Smooth muscle cell (in vitro differentiated cells): Measurements from ENCODE around the gene SERPINB5. TPM values are rescaled to one million over a fixed set of nuclear protein-coding genes. Genes with fewer than 3 reads are reported as not detected.
A peak's percentile ranks its signal among the peaks of the same experiment; 100 is the strongest.

ENCODE experiments used
- DNase-seq: peaks from one replicate; lab custom pipeline; 2025; ENCODE audit not compliant: unreplicated experiment; lab: John Stamatoyannopoulos, UW
- H2AFZ ChIP-seq: fragments of 200-600 bp; sonication (generic); 2 replicates; pipeline ENCODE4 v1.6.0; 2016; ENCODE audit warnings: antibody characterized with exemption, low read depth, mild to moderate bottlenecking
- H3F3A ChIP-seq: fragments of 200-600 bp; sonication (generic); 2 replicates; pipeline ENCODE4 v1.6.0; 2017; ENCODE audit warnings: antibody characterized with exemption, low read depth
- H3K27ac ChIP-seq: fragments of 200-600 bp; sonication (generic); 2 replicates; pipeline ENCODE4 v1.5.1; 2016; ENCODE audit warnings: low read depth, mild to moderate bottlenecking
- H3K27me3 ChIP-seq: fragments of 200-600 bp; sonication (generic); 2 replicates; pipeline ENCODE4 v1.6.1; 2016; ENCODE audit warnings: low read depth, mild to moderate bottlenecking
- H3K36me3 ChIP-seq: fragments of 200-600 bp; sonication (generic); 2 replicates; pipeline ENCODE4 v1.5.1; 2016; ENCODE audit warnings: low read depth
- H3K4me1 ChIP-seq: fragments of 200-600 bp; sonication (generic); 2 replicates; pipeline ENCODE4 v1.5.1; 2016; ENCODE audit warnings: low read depth
- H3K4me2 ChIP-seq: fragments of 200-600 bp; sonication (generic); 2 replicates; pipeline ENCODE4 v1.6.0; 2016; ENCODE audit warnings: mild to moderate bottlenecking
- H3K4me3 ChIP-seq: fragments of 200-600 bp; sonication (generic); 2 replicates; pipeline ENCODE4 v1.5.1; 2016; ENCODE audit warnings: mild to moderate bottlenecking
- H3K79me2 ChIP-seq: fragments of 200-600 bp; sonication (generic); 2 replicates; pipeline ENCODE4 v1.6.0; 2016; ENCODE audit warnings: low read depth, mild to moderate bottlenecking
- H3K9ac ChIP-seq: fragments of 200-600 bp; sonication (generic); 2 replicates; pipeline ENCODE4 v1.6.0; 2016; ENCODE audit warnings: low read depth
- H3K9me3 ChIP-seq: fragments of 200-600 bp; sonication (generic); replicated peaks from 2 replicates; pipeline ENCODE4 v1.5.1; 2016; ENCODE audit warnings: low read depth
- H4K20me1 ChIP-seq: fragments of 200-600 bp; sonication (generic); 2 replicates; pipeline ENCODE4 v1.6.0; 2016; ENCODE audit warnings: low read depth
- CTCF ChIP-seq: fragments of 200-600 bp; sonication (generic); IDR thresholded peaks from 2 replicates; pipeline ENCODE4 v1.5.1; 2017; ENCODE audit warnings: borderline replicate concordance, mild to moderate bottlenecking, antibody characterized with exemption; ENCODE audit not compliant: insufficient read depth, poor library complexity, severe bottlenecking
- WGBS: methylation state at CpG from one replicate; pipeline ENCODE4 v1.1.7; 2016; ENCODE audit warnings: low lambda C conversion rate; 5-methylcytosine and 5-hydroxymethylcytosine counted together
- polyA plus RNA-seq: library from polyadenylated mRNA; unstranded; fragments of >200 nt; fragmentation: Nextera tagmentation; extraction: Ambion mirVana; gene quantifications from 2 replicates; pipeline ENCODE4 v1.2.1, GENCODE V29; 2016
- total RNA-seq: library from RNA; depleted of rRNA; stranded (reverse); fragments of >200 nt; gene quantifications from 2 replicates; pipeline ENCODE4 v1.2.3, GENCODE V29; 2014

Gene SERPINB5
- total and polyA plus RNA-seq, 2 experiments from 2014 or later: 7.6 to 26.8 TPM

DNA sequence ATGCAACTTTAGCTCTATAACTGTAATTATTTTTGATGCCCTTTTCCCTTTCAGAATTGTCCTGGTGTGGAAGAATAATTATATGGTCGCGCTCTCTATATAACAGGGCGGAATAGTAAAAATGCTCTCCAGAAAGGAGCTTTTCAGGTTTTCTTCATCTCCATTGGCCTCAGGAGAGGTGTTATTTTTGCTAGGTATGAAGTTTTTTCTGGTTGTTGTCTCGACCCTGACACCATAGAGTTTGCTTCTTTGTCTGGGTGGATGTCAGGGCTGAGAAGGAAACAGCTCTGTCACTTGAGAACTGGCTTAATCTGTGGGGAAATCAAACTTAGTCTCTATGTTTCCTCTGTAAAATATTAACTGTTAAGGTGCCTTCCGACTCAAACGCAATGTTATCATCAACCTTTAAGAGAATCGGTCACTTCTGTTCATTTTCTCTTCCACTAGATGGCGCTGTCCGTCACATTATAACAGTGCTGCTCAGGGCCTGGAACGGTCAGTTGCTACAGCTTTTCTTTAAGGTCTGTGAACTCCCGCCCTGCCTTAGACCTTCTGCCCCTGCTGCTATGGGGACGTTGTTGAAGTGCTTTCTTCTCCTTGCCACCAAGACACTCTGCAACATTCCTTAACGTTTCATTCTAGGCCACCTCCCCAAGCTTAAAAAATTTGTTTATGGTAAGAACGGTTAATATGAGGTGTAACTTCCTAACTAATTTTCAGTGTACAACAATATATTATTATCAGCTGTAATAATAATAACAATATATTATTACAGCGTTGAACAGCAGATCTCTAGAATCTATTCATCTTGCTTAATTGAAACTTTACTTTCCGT is 41.6 kb downstream of the SERPINB5 start:
- peak overlapping the region; percentile 70 for H2AFZ ChIP-seq
- H3K36me3 ChIP-seq: no peaks in the 10 kb centered on the region
- H3K79me2 ChIP-seq: no peaks in the 10 kb centered on the region
- WGBS: 35% methylated on average over 16 of the region's 16 CpGs
- peak overlapping the region; percentile 6 for H3K4me2 ChIP-seq
- no peaks in the 10 kb centered on the region for H3F3A ChIP-seq
- H3K9ac ChIP-seq: no peak overlapping the region
- H3K27ac ChIP-seq: no peak overlapping the region
- no peak overlapping the region for H3K4me3 ChIP-seq
- no peak for DNase-seq
- no peaks in the 10 kb centered on the region for H3K27me3 ChIP-seq
- TF ChIP-seq CTCF: peak; percentile 80
- no peaks in the 10 kb centered on the region for H3K9me3 ChIP-seq
- no peaks in the 10 kb centered on the region for H4K20me1 ChIP-seq
- H3K4me1 ChIP-seq: no peaks in the 10 kb centered on the region

GRCh38 chr18:63520053-63520685 is 43.4 kb downstream of the SERPINB5 start:
- peak overlapping the region; percentile 23 for H3K27ac ChIP-seq
- H3K27me3 ChIP-seq: peaks cover 3% of the 10 kb centered on the region
- H3F3A ChIP-seq: no peaks in the 10 kb centered on the region
- H3K4me3 ChIP-seq: no peak overlapping the region
- no peak overlapping the region for H2AFZ ChIP-seq
- no peak overlapping the region for H3K9ac ChIP-seq
- WGBS: 68% methylated on average over 3 of the region's 3 CpGs
- TF ChIP-seq CTCF: no peak
- H3K36me3 ChIP-seq: no peaks in the 10 kb centered on the region
- no peaks in the 10 kb centered on the region for H3K79me2 ChIP-seq
- H4K20me1 ChIP-seq: no peaks in the 10 kb centered on the region
- H3K4me2 ChIP-seq: no peak overlapping the region
- H3K4me1 ChIP-seq: no peaks in the 10 kb centered on the region
- no peak for DNase-seq
- H3K9me3 ChIP-seq: no peaks in the 10 kb centered on the region

GRCh38 chr18:63523660-63524059 is 46.9 kb downstream of the SERPINB5 start:
- 58% methylated on average over 4 of the region's 4 CpGs for WGBS
- Histone ChIP-seq H3K27me3 (peaks cover 3% of the 10 kb centered on the region), H3K4me3 (no peak overlapping the region), H3F3A (no peaks in the 10 kb centered on the region), H3K4me2 (no peak overlapping the region), H4K20me1 (no peaks in the 10 kb centered on the region), H3K9me3 (no peaks in the 10 kb centered on the region), H3K9ac (no peak overlapping the region), H2AFZ (no peak overlapping the region), H3K27ac (no peak overlapping the region), H3K4me1 (no peaks in the 10 kb centered on the region), H3K36me3 (no peaks in the 10 kb centered on the region), H3K79me2 (no peaks in the 10 kb centered on the region)
- TF ChIP-seq CTCF: peak; percentile 21
- DNase-seq: no peak

GRCh38 chr18:63527251-63527650 is 50.5 kb downstream of the SERPINB5 start:
- no peaks in the 10 kb centered on the region for H3K9me3 ChIP-seq
- no peak for DNase-seq
- H3F3A ChIP-seq: no peaks in the 10 kb centered on the region
- H3K27me3 ChIP-seq: peaks cover 3% of the 10 kb centered on the region
- TF ChIP-seq CTCF: no peak
- no peaks in the 10 kb centered on the region for H3K4me1 ChIP-seq
- H3K9ac ChIP-seq: no peak overlapping the region
- H3K36me3 ChIP-seq: no peaks in the 10 kb centered on the region
- no peaks in the 10 kb centered on the region for H4K20me1 ChIP-seq
- H3K4me2 ChIP-seq: no peak overlapping the region
- no peak overlapping the region for H3K4me3 ChIP-seq
- H2AFZ ChIP-seq: no peak overlapping the region
- no peak overlapping the region for H3K27ac ChIP-seq
- no peaks in the 10 kb centered on the region for H3K79me2 ChIP-seq
